Measurements from ENCODE around the gene SKAP1.
"Not testable (repeated sequence)": the region's sequence is repeated elsewhere in the genome, so short reads cannot be mapped to it uniquely, and the experiment has no call there.

SKAP1 gene

GRCh38 chr17:48198950-48199541 lies 231.0 kb downstream of the SKAP1 start:
- DNase-seq, result no peak

- DNase-seq, result no peak
Measured at GRCh38 chr17:48195910-48196309, 234.1 kb downstream of the SKAP1 start.

DNA sequence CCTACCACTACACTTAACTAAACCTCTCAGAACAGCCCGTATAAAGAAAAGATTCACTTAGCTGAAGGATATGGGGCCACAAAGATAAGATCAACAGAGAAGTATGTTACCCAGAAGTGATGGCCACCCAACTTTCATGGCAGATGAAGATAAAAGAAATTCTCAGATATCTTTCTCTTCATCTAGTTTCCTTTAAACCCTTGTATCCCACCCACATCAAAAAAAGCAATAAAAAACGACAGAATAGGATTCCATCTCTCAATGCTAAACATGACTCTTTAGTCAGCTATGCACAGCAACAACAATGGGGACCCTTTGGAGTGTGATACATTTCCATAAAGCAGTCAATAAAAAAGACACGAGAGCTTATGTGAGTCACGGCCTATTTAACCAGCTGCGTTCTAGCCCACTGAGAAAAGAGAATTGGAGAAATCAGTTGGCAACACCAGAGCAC lies 235.9 kb downstream of the SKAP1 start:
- no peak for DNase-seq

- DNase-seq, result no peak
Measured at GRCh38 chr17:48192321-48192731, 237.7 kb downstream of the SKAP1 start.

DNA sequence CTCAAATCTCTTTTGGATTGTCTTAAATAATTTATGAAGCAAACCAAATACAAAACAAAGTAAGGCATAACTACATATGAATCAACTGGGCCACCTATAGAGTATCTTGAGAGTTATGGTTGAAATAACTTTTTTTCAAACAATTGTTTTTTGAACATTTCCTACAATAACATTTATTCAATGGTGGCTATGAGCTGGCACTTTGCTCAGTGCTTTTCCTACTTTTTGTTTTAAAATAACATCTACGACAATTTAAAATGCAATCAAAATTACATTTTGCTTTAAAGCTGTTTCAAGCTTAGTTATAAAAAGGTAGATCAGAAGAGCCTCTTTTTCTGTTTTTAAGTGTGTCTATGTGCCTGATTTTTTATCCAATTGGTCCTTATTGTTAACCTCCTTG lies 238.7 kb downstream of the SKAP1 start:
- DNase-seq, result no peak

GRCh38 chr17:48190871-48191270 lies 239.1 kb downstream of the SKAP1 start:
- no peak for DNase-seq

DNA sequence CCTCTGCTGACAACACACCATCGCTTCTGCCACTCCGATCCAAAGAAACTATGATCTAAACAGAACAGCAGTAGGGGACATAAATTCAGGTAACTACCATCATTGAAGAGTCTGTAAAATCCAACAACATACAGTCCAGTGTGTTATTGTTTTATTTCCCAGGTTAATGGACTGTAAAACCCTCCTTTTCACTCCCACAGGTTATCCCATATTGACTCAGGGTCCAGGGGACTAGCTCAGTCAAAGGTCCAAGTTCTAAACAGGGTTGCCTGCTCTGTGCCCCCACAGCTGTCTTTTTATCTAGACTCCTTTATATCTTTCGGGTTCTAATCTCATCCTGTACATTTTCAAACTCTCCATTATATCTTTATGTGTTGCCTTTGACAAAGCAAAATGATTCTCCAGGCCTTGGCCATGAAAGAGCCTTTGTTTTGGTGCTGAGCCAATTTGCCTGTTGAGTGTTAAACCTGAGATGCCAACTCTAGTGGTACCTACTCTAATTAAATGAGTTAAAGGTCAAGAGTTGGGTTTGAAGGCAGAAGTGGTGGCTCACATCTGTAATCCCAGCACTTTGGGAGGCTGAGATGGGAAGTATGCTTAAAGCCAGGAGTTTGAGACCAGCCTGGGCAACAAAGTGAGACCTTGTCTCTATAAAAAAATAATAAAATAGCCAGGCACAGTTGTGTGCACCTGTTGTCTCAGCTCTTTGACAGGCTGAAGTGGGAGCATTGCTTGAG lies 242.0 kb downstream of the SKAP1 start:
- no peak for DNase-seq

DNA sequence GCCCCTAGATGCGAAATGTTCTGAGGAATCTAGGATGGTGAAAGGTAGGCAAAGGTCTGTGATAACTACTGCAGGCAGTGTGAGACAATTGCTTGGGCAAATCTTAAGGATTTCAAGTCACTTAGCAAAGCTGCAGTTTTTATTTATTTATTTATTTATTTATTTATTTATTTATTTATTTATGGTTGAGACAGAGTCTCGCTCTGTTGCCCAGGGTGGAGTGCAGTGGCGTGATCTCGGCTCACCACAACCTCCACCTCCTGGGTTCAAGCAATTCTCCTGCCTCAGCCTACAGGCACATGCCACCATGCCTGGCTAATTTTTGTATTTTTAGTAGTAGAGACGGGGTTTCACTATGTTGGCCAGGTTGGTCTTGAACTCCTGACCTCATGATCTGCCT lies 243.7 kb downstream of the SKAP1 start:
- not testable (repeated sequence) for DNase-seq

DNA sequence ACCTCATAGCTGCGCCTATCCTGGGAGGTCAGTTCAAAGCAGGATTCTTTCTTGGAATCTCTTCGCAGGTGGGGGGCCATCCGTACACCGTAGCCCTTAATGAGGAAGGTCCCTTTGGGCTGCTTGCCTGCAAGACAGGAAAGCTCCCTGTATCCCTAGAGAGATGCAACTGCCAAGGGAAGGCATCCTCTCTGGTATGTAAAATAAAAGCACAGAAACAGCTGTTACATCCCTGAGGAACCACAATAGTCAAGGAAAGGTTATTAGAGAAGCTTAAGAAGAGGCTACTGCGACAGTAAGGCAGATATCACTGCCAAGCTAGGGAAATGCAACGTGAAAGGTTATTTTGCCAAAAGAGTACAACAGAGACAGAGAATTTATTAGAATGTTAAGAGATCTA lies 245.3 kb downstream of the SKAP1 start:
- DNase-seq, result no peak

DNA sequence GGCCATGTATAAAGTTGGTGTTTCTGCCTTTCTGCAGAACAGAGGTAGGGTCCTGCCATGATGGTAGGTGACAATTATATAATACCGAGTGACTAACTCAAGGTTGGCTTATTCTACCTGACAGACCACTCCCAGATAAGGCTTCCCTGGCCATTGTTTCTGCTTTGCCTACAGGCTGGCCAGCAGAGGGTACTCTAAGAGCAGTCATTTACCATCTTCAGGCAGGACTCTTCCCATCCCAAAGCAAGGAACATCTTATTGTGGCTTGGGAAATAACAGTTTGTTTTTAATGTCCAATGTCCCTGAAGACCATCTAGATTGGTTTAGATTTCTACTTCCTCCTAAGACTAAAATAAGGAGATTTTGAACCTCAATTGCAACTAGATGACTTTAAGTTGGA lies 248.4 kb downstream of the SKAP1 start:
- DNase-seq, result no peak

GRCh38 chr17:48180842-48181629 lies 249.0 kb downstream of the SKAP1 start:
- DNase-seq, result no peak

DNA sequence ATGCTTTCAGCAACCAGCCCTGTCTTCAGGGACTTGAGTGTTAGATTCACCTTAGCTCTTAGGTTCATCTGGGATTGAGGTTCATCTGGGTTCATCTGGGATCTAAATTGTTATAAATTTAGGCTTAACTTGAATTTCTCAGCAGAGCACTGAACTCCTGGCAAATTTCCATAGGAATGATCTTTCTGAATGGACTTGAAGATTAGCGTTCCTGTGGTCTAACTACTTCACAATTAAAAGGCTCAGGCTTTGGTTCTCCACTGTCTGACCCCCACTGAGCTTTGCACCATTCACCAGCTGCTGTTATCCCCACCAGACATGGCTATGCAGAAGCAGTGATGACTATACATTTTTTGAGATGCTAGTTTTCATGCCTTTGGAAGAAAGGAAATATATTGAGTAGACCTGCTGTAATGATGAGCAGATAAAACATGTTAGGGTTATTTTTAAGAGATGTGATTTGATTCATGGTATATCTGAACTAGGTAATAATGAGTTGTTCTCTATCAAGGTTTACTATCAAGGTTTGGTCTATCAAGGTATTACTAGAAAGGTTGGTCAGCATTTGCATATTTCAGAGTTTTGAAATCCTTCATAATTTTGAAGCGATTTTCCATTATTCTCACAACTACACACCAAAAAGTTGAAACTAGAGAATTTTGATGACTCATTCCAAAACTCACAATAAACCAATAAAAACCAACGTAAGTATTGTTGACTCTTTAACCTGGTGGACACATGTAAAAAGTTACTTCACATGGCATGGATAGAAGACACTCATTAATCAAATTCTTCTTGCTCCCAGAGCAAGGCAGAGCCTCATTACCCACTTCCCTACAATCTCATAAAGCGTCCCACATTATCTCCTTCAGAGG lies 250.7 kb downstream of the SKAP1 start:
- no peak for DNase-seq

DNA sequence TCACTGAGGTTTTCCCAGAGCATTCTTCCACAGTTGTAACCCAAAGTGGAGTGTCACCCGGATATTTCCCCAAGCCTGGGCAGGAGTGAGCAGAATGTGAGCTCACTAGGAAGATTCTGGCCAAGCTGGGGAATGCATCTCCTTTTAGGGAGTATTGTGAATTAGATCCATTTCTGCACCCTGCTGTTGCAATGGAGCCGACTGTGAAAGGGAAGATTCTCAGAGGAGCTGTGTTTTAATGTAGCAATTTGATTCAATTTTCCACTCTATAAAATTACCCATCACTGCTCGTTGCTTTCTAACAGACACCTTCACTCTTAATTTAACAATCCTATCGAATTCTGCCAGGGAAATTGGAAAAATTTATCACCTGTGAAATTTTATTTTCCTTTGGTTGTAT lies 251.7 kb downstream of the SKAP1 start:
- no peak for DNase-seq

GRCh38 chr17:48177816-48178215 lies 252.2 kb downstream of the SKAP1 start:
- DNase-seq, result no peak

- no peak for DNase-seq
Measured at GRCh38 chr17:48176471-48176855, 253.6 kb downstream of the SKAP1 start.

GRCh38 chr17:48175692-48176470 lies 254.1 kb downstream of the SKAP1 start:
- no peak for DNase-seq

DNA sequence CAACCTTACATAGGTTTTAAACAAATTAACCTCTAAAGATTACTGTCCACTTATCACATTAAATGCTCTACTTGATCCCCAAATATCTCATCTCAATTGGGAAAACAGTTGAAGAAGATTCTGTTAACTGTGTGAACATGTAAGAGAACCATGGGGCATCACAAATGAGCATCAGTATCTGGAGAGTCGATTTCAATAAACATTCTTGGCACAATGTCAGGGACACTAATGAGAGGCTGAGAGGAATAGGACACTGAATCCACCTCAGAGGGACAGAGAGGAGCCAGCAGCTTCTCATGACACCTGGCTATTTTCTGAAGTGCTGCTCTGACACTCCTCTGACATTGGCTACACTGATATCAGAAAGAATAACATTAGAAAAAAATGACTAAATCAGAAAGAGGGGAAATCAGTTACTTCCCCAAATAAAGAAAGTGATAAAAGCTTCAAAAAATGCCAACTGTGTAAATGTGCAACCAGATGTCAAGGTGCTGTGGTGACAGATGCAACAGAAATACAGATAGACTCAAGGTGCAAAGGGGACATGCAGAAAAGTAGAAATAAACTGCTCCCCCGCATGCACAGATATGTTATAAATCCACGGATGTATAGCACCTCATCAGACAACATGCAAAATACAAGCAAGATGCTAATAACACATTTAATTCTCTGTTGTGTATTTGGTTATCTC lies 255.0 kb downstream of the SKAP1 start:
- no peak for DNase-seq

DNA sequence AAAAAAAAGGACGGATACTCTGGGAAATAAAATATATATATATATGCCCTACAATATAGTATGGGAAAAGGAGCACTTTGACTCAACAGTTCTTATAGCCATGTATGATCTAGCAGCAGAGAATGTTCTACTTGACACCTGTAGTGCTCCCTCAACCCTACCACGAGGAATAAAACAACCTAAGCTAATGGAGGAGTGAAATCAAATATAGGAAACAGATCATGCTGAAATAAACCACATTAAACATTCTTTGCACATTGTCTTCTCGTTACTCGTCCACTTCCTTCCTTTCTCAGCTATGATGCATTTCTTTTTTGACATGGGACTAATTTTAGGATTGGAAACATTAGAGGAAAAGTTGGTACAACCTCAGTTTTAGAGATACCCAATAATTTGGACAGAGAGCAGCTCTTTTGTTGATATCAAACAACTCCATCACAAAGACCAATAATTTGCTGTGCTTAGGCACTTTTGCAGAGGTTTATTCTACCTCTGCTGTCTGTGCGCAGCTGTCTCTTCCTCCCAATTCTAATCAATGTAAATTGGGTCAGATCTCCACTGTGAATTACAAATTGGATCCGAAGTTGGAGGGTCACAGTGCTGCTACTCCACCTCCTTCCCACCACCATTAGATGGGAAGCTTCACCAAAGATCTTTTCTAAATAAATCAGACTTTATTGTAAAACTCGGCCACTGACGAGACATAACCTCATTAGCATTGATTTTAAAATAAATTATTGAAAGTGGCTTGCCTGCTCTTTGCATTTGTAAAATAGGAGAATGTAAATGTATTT lies 256.6 kb downstream of the SKAP1 start:
- DNase-seq, result no peak

DNA sequence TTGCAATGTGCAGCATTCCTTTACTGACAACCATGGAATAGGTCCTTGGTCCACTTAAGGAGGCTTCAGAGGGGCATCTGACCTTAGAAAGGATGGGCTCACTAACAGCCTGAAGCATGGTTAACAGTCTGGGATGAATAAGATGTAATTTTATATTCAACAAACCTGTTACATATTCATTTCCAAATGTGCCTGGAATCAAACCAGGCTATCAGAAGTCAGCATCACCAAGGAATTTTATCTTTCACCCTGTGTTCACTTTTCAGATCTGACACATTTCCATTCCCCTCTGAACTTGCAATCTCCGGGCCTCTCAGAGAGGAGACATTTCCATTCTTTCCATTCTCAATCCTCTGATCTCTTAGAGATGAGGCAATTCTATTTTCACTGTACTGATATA lies 260.1 kb downstream of the SKAP1 start:
- no peak for DNase-seq

- no peak for DNase-seq
Measured at GRCh38 chr17:48163809-48164208, 266.2 kb downstream of the SKAP1 start.

Measured in CD4-positive, alpha-beta T cell treated with Interleukin-17A for 4 hours (primary cell).